Nasal cavity respiratory epithelium epithelial cell of viscerocranial mucosa (primary cell): ENCODE results near the gene LCP2. TPM values are rescaled to one million over a fixed set of nuclear protein-coding genes. Genes with fewer than 3 reads are reported as not detected.

Experiments used
- total RNA-seq: library from RNA; depleted of rRNA; stranded (reverse); fragments of >200 nt; gene quantifications from 2 replicates; pipeline ENCODE4 v1.2.3, GENCODE V29; 2014

The LCP2 gene
- not detected in 2 replicates for total RNA-seq

DNA sequence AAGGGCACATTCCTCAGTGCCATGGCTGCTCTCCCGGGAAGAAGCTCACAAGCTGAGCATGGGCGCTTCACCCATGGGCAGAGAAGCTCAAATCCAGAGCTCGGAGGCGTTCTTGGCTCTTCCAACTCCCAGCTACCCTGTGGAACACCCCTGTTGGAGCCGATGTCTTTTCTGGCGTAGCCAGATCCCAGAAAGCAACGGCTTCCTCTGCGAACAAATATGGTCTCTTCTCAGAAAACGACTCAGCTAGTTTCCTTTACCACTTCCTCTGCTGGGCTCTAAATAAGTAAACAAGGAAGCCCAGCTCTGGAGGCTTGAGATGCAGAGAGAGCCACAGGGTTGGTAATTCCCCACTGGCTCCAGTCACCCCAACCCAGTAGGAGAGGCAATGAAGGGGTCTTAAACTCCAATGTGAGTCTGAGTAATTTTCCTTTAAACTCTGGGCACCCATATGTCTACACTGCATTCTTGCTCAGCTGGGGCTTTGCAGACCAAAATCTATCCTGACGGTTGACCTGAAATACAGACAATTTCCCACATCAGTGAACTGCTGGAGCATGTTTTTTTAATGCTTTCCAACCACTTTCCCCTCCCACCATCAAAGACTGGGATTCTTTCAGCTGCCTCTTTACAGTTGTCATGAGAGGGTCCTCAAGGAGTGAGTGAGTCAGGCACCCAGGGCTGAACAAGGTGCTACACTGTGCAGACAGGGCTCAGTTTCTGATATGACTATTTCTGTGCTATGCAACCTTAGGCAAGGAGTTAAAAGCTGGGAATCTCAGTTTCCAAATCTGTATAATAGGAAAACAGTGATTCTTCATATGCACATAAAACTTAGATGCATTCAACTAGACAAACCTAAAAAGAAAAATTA is at the start of gene LCP2:
Gene LCP2, minus strand, starts transcription at position 189 of the 874 bp plus-strand sequence. Its CDS starts 166 bp downstream, at position 23.

DNA sequence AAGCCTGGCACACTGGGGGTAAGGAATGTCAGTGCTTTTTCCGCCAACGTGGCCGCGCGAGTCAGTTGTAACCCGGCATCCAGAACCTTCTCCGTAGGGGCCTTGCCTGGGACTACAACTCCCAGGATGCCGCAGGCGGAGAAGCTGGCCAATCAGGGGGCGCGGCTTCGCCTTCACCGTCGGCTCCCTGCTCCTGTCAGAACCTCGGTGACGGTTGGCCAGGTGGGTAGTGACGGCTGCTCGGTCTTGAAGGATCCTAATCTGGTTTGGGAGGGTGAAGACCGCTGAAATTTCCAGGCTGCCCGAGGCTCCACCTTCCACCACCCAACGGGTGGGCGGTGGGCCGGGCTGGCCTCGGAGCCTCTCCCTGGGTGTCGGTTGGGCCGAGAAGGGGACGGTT is 64.8 kb downstream of the LCP2 start, which contains the start of gene C5orf58:
Gene C5orf58, plus strand, starts transcription at position 200 of the 400 bp plus-strand sequence. CDS start 1,992 bp downstream, outside the sequence.

Other genes starting within 250 kb of the LCP2 start
- gene FOXI1, start 191.9 kb downstream of the LCP2 start, total RNA-seq, result not detected in 2 replicates
- gene C5orf58, start 64.8 kb downstream of the LCP2 start, total RNA-seq, result not detected in 2 replicates
- gene KCNMB1, start 91.6 kb upstream of the LCP2 start, total RNA-seq, result not detected in 2 replicates
- gene KCNIP1, start 206.2 kb upstream of the LCP2 start, total RNA-seq, result not detected in 2 replicates